Erythroblast (primary cell): ENCODE measurements around the gene CAPN5.
"Not testable (repeated sequence)": the region's sequence is repeated elsewhere in the genome, so short reads cannot be mapped to it uniquely, and the experiment has no call there.

ENCODE experiments used
- DNase-seq, 2 experiments: peaks; one replicate each; lab custom pipeline; 2025; lab: John Stamatoyannopoulos, UW
- GATA1 ChIP-seq: IDR thresholded peaks from 2 replicates; pipeline ENCODE4 v1.6.1; 2011; ENCODE audit warnings: low read depth, mild to moderate bottlenecking, control low read depth, low read length, moderate library complexity
- POLR2A ChIP-seq: IDR thresholded peaks from 2 replicates; pipeline ENCODE4 v1.6.1; 2011; ENCODE audit warnings: mild to moderate bottlenecking, low read length

The CAPN5 gene

GRCh38 chr11:77089004-77089545 lies 22.3 kb downstream of the CAPN5 start:
- no peak for TF ChIP-seq POLR2A
- no peak for TF ChIP-seq GATA1
- DNase-seq: no peak

DNA sequence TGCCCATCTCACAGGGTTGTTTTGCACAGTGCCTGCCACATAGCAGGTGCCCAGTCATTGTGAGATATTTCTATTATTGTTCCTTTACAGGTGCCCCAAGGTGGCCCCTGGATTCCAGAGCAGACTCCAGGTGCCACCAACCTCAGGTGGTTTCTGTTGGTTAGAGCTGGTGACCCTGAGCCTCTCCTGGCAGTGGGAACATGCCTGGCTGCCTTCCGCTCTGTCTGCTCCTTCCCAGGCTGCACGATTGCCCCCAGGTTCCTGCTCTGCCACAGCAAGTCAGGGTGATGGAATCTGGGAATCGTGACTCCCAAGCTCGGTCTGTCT lies 23.2 kb downstream of the CAPN5 start:
- no peak for TF ChIP-seq GATA1
- no peak for TF ChIP-seq POLR2A
- no peak for DNase-seq

GRCh38 chr11:77090373-77091111 lies 23.8 kb downstream of the CAPN5 start:
- DNase-seq: no peak
- TF ChIP-seq POLR2A (no peak), GATA1 (no peak)

DNA sequence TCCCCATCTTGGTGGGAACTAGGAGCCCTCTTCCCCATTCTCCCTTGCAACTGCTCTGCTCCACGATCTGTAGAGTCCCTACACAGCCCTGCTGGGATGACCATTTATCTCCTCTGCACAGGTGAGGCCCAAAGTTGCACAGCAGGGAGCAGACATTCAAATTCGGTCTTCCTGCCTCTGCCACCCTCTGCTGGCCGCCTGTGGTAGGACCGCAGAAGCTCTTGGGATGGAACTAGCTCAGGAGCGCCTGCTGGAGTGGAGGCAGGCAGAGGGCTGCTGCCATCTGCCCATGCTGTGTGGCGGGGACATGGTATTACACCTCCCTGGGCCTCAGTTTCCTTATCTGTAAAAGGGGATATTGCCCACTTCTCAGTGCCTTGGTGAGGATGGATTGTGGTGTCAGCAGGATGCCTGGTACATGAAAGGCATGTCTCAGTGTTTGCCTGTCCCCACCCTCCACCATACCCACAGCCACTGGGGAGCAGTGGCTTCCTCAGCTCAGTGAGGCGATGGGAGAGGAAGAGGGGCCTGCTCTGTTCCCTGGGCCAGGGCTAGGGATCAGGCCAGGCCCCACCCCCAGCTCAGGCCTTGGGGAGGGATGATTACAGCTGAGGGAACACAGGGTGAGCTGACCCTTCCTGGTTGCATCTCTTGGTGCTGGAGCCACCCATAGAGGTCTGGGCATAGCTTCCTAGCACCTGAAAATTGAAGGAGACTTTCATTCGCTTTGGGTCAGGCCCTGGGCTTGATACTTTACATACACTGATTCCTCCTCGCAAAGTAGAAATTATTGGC lies 24.6 kb downstream of the CAPN5 start:
- DNase-seq: peak; percentile 79 to 89
- TF ChIP-seq GATA1 (no peak), POLR2A (no peak)

DNA sequence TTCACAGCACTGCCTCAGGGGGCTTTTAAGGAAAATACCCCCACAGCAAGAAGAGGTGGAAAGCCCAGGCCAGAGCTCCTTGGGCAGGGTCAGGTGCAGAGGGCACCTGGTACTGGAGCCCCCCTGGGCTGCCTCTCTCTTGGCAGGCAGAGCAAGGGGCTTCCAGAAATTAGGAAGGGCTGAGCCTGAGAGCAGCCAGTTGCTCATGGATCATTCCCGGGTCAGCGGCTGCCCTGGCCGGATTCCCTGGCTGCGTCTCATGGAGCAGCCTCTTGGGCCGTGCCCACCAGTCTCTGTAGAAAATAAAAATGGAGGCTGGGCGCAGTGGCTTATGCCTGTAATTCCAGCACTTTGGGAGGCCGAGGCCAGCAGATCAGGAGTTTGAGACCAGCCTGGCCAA lies 25.6 kb downstream of the CAPN5 start:
- DNase-seq: no peak
- no peak for TF ChIP-seq GATA1
- no peak for TF ChIP-seq POLR2A

DNA sequence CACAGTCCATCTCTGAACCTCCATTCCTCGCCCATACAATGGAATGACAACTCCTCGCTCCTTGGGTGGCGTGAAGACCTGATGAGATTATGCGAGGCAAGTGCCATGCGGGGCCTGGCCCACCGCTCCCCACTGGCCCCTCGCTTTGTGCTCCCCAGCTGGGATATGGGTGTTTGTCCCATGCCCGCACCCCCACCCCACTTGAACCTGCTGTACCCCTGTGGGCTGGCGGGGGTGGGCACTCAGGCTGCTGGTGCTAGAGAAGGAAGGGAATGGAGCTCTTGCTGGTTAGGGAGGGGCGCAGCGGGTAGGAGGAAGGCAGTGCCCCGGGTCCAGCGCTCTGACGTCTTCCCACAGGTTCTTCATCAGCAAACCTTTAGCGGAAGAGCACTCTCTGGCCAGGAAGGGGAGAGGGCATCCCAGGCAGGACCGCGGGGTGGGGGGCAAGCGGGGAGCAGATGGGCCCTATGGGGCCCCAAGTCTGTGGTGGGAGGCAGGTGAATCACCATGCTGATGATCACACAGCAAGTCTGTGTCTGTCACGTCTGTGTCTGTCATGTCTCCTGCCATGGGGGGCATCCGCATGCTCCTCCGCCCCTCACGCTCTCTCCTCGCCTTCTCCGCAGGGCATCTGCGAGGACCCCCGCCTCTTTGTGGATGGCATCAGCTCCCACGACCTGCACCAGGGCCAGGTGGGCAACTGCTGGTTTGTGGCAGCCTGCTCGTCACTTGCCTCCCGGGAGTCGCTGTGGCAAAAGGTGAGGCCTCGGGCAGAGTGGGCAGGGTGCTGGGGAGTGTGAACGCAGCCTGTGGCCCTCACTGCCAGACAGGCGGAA lies 26.5 kb downstream of the CAPN5 start:
- DNase-seq: no peak
- TF ChIP-seq POLR2A (no peak), GATA1 (no peak)

- no peak for DNase-seq
- TF ChIP-seq POLR2A (no peak), GATA1 (no peak)
These were observed 27.4 kb downstream of the CAPN5 start for GRCh38 chr11:77093987-77094840.

DNA sequence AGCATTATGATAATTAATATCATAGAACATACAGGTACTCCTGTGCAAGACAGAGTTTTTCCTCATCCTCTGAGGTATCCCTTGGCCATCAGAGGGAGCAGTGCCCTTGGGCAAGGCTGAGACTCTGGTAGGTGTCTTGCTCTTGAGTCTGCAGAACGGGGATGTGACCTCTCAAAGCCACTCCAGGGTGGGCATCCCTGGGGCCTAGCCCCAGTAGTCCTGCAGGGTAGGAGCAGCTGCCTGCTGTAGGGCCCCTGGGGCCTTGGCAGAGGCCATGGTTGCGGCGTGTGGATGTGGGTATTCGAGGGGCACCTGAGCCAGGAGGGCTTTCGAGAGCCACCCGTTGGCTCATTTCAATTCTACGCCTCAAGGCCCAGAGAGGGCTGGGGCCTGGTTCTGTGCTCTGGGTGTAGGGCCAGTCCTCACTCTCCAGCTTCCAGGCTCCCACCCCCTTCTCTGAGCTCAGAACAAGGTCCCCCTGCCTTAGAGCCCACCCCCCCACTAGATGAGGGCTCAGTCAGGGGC lies 28.1 kb downstream of the CAPN5 start:
- TF ChIP-seq GATA1 (no peak), POLR2A (no peak)
- DNase-seq: no peak

DNA sequence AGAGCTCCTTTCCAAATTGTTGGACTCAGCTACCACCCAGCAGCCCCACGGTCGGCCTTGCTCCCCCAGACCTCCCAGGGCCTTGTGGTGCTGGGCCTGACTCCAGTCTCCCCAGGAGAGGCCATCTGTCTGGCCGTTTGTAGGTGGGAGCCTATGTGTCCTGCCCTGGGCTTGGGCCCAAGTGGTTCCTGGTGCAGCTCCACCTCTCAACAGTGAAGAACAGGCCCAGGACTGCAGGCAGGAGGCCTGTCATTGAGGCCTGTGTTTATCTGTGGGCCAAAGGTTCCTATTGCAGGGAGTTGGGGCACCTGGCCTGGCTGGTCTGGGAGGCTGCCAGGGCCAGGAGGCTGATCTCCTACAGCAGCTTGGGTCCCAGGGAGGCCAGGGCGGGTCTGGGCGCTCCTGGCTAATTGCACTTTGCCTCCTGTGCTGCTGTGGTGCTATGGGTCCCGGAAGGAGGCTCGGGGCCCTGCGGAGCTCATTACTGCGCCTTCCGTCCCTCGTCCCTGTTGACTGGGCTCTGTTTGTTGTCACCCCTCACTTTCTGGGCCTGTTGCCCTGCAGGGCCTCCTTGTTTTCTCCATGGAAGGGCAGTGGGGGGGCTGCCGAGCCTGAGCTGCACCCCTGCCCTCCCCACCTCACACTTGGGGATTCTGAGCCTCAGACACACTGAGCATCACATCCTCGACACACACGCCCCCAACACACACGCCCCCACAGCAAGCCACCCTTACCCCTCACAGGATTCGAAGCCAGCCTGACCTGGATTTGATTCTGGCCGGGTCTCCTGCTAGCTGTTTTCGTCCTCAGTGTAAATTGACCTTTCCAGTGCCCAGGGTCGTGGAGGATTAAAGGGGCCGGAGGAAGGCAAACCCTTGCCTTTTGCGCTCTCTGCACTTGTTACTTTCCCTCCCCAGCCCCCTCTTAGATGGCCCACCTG lies 29.1 kb downstream of the CAPN5 start:
- TF ChIP-seq GATA1 (no peak), POLR2A (no peak)
- no peak for DNase-seq

DNA sequence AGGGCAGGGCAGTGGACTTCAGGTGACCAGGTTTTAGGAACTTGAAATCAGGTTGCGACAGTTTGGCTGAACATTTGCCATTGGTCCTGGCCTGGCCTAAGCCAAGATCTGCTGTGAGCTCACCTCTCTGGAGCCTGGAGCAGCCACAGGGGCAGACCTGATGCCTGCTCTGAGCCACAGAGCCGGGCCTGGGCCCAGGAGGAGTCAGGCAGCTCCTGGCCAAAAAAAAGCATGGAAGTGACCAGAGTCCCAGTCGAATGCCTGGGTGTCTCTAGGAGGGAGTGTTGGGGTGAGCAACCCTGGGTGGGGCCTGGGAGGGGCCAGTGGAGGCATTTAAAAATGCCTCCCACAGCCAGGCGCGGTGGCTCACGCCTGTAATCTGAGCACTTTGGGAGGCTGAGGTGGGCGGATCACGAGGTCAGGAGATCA lies 29.8 kb downstream of the CAPN5 start:
- TF ChIP-seq POLR2A: no peak
- no peak for DNase-seq

DNA sequence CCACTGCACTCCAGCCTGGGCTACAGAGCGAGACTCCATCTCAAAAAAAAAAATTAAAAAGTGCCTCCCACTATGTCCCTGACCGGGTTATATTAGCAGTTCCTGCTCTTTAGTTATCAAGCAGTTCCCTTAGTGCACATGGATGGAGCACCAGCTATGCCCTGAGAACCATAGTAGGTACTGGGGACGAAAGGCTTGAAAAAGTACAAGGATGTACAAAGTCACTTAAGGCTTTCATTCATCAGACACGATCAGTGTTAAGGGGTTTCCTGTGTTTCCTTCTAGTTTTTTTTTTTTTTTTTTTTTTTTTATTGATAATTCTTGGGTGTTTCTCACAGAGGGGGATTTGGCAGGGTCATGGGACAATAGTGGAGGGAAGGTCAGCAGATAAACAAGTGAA lies 30.4 kb downstream of the CAPN5 start:
- DNase-seq: not testable (repeated sequence)
